ENCODE measurements around the gene PSMD3.

Gene PSMD3

DNA sequence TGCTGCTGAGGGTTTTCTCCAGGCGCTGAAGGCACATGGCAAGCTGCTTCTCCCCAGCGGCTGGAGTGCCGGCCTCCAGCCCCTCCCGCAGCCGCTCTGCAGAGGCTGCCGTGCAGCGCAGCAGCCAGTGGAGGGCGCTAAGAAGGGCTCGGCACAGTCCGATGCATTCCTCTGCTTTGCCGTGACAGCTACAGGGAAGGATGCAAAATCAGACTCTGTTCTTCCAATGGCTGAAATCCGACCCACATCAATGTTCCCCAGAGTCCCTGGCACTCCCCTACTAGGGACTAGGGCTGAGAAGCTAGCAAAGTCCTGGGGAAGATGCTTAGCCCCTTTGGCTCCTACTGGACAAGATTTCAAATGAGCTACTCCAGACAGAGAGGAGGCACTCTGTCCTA is 54.6 kb downstream of the PSMD3 start:
- TF ChIP-seq, protein P1, sequence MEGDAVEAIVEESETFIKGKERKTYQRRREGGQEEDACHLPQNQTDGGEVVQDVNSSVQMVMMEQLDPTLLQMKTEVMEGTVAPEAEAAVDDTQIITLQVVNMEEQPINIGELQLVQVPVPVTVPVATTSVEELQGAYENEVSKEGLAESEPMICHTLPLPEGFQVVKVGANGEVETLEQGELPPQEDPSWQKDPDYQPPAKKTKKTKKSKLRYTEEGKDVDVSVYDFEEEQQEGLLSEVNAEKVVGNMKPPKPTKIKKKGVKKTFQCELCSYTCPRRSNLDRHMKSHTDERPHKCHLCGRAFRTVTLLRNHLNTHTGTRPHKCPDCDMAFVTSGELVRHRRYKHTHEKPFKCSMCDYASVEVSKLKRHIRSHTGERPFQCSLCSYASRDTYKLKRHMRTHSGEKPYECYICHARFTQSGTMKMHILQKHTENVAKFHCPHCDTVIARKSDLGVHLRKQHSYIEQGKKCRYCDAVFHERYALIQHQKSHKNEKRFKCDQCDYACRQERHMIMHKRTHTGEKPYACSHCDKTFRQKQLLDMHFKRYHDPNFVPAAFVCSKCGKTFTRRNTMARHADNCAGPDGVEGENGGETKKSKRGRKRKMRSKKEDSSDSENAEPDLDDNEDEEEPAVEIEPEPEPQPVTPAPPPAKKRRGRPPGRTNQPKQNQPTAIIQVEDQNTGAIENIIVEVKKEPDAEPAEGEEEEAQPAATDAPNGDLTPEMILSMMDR (IDR thresholded peaks at IDR 0.05), result no peak
- H2AFZ ChIP-seq, result no peak overlapping the region
- H3K27ac ChIP-seq, result no peak overlapping the region
- no peak overlapping the region for H3K4me3 ChIP-seq (ENCODE audit: low read depth, low read length)
- H3K27me3 ChIP-seq (ENCODE audit: control insufficient read depth, insufficient read depth, low read length), result no peaks in the 10 kb centered on the region
- no peaks in the 10 kb centered on the region for H3K36me3 ChIP-seq (ENCODE audit: control insufficient read depth, insufficient read depth, low read length)
- no peak overlapping the region for H3K9ac ChIP-seq
- no peak overlapping the region for H3K4me2 ChIP-seq (ENCODE audit: low read length)
- H3K9me3 ChIP-seq (ENCODE audit: control insufficient read depth, low read length), result no peaks in the 10 kb centered on the region
- peaks cover 3% of the 10 kb centered on the region for H3K4me1 ChIP-seq
- H3K79me2 ChIP-seq, result peaks cover 5% of the 10 kb centered on the region

DNA sequence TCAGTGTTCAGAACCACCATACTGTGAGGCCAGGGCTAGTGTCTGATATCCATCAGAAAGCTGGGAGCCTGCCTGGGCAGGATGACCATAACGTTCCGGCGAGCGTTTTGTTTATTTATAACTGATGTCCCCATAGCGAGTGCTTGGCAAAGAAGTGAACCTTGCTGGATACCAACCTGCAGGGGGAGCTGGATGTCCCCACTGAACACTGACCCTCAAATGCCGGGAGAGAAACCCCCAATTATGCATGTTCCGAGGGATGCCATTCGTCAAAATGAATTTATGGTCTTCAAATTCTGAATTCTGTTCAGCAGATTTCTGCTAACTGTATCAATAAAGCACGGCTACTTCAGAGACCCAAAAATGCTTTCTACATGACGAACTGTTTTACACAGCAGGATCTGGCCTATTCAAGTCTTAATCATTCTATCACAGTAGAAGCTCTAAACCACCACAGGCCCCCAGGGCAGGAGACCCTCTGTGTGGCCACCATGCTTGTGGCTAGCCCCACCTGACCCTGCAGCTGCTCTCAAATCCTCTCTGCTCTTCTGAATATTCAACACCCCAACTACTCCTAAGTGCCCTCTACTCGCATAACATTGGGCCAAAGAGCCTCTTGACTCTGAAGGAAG is 58.4 kb downstream of the PSMD3 start:
- Histone ChIP-seq H3K4me2 (ENCODE audit: low read length) (peak overlapping the region; percentile 9), H3K4me3 (ENCODE audit: low read depth, low read length) (no peak overlapping the region), H2AFZ (peak overlapping the region; percentile 39), H3K27me3 (ENCODE audit: control insufficient read depth, insufficient read depth, low read length) (no peaks in the 10 kb centered on the region), H3K36me3 (ENCODE audit: control insufficient read depth, insufficient read depth, low read length) (no peaks in the 10 kb centered on the region), H3K9me3 (ENCODE audit: control insufficient read depth, low read length) (no peaks in the 10 kb centered on the region), H3K27ac (peak overlapping the region; percentile 86), H3K9ac (no peak overlapping the region), H3K4me1 (peaks cover 3% of the 10 kb centered on the region), H3K79me2 (no peaks in the 10 kb centered on the region)
- TF ChIP-seq, protein P1 (IDR thresholded peaks at IDR 0.05), result peak; percentile 65

DNA sequence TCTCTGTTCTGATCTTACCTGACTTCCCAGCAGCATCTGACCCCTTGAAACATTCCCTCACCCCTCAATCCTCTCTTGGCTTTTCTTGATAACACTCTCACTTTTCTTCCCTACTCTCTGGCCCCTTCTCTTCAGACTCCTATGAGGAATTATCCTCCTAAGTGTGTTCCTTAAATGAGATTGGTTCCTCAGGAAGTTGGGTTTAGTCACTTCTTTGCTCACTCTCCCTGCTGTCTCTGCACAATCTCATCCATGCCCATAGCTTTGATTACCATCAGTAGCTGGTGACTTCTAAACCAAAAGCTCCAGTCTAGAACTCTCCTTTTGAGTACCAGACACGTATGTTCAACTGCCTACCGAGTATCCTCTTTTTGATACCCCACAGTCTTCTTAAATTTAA is 60.6 kb downstream of the PSMD3 start:
- H3K36me3 ChIP-seq (ENCODE audit: control insufficient read depth, insufficient read depth, low read length), result no peaks in the 10 kb centered on the region
- no peak overlapping the region for H3K4me2 ChIP-seq (ENCODE audit: low read length)
- no peaks in the 10 kb centered on the region for H3K27me3 ChIP-seq (ENCODE audit: control insufficient read depth, insufficient read depth, low read length)
- H3K79me2 ChIP-seq, result no peaks in the 10 kb centered on the region
- H3K4me3 ChIP-seq (ENCODE audit: low read depth, low read length), result no peak overlapping the region
- H2AFZ ChIP-seq, result no peak overlapping the region
- H3K9me3 ChIP-seq (ENCODE audit: control insufficient read depth, low read length), result no peaks in the 10 kb centered on the region
- no peak overlapping the region for H3K27ac ChIP-seq
- TF ChIP-seq, protein P1 (IDR thresholded peaks at IDR 0.05), result no peak
- peaks cover 3% of the 10 kb centered on the region for H3K4me1 ChIP-seq
- no peak overlapping the region for H3K9ac ChIP-seq

All from parathyroid adenoma (tissue), 2 donors.